Endothelial cell (in vitro differentiated cells): ENCODE data around the gene CMTM7. TPM values are rescaled to one million over a fixed set of nuclear protein-coding genes. Genes with fewer than 3 reads are reported as not detected.

Experiments used
- DNase-seq: peaks from one replicate; pipeline ENCODE4 v3.0.0; 2021; ENCODE audit warnings: low spot score
- H3K27ac Mint-ChIP-seq: one replicate; pipeline ENCODE4 v1.8.0; 2021; ENCODE audit warnings: mixed read lengths, inconsistent platforms; ENCODE audit not compliant: unreplicated experiment
- H3K27me3 Mint-ChIP-seq: one replicate; pipeline ENCODE4 v1.8.0; 2021; ENCODE audit warnings: mild to moderate bottlenecking, moderate library complexity, mixed read lengths, inconsistent platforms; ENCODE audit not compliant: unreplicated experiment
- H3K36me3 Mint-ChIP-seq: one replicate; pipeline ENCODE4 v1.8.0; 2021; ENCODE audit warnings: mild to moderate bottlenecking, low read depth, mixed read lengths, inconsistent platforms; ENCODE audit not compliant: unreplicated experiment
- H3K4me1 Mint-ChIP-seq: one replicate; pipeline ENCODE4 v1.8.0; 2021; ENCODE audit warnings: mild to moderate bottlenecking, mixed read lengths, inconsistent platforms; ENCODE audit not compliant: unreplicated experiment
- H3K4me3 Mint-ChIP-seq: one replicate; pipeline ENCODE4 v1.8.0; 2021; ENCODE audit warnings: mild to moderate bottlenecking, mixed read lengths, inconsistent platforms; ENCODE audit not compliant: unreplicated experiment
- H3K9me3 Mint-ChIP-seq: one replicate; pipeline ENCODE4 v1.8.0; 2021; ENCODE audit warnings: mixed read lengths, inconsistent platforms; ENCODE audit not compliant: unreplicated experiment
- total RNA-seq: library from RNA; stranded (reverse); fragmentation: NEBNext Ultra II Directional; extraction: Animal tissue kit (Norgen Biotek cat#: 25700); gene quantifications from one replicate; pipeline ENCODE4 v1.2.1, GENCODE V29; 2021; ENCODE audit not compliant: unreplicated experiment
- TF ChIP-seq, protein P1 (sequence below): fragments of 200-600 bp; sonication (generic); IDR thresholded peaks from one replicate; pipeline ENCODE4 v1.5.0; 2021; ENCODE audit warnings: antibody characterized with exemption; ENCODE audit not compliant: unreplicated experiment

Gene CMTM7
- total RNA-seq, 1 donor from 2014 or later, result 54.4 TPM

DNA sequence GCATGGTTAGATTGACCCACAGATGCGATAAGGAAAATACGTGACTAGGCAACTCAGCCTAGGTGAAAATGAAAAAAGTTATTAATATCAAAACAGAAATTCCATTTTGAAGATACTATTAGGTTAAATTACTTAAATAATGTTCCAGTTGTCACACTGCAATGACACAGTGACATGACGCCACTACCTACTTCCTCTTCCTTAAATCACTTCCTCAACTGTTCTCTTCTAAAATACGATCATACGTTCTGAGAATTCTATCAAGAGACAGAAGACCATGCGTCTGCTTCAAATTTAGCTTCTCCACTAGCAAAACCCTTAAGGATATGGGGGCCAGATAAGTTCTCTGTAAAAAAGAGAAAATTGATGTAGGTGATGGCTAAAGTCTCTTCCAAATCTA, 92.8 kb downstream of the CMTM7 start:
- Mint-ChIP-seq H3K36me3 (peaks cover 33% of the 10 kb centered on the region), H3K4me3 (no peak overlapping the region)

DNA sequence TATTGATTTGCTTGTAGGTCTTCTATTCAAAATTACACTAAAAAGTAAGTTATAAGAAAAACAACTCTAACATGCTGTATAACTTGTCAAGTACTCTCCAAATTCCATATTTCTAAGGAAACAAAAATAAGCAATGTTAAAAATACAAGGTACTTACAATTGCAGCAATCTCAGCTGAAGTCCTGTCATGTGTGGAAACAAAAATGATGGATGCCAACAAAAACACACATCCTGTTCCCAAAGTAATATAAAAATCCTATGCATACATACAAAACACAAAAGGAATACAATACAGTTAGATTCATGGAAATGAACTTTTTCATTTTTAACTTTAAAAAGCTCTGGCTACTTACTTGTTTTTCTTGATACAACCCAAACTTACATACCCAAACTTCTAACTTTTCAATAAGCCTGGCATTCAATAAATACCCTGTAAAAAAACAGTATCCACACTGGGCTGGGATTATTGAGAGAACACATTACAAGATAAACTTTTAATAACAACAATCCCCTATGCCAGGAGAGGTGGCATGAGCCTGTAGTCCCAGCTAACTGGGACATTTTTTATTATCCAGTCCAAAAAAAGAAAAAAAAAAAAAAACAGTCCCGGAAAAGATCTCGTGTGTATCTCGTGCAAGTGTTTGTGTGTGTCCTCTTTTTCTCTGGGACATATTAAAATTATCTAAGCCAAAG, 96.3 kb downstream of the CMTM7 start:
- TF ChIP-seq, protein P1, sequence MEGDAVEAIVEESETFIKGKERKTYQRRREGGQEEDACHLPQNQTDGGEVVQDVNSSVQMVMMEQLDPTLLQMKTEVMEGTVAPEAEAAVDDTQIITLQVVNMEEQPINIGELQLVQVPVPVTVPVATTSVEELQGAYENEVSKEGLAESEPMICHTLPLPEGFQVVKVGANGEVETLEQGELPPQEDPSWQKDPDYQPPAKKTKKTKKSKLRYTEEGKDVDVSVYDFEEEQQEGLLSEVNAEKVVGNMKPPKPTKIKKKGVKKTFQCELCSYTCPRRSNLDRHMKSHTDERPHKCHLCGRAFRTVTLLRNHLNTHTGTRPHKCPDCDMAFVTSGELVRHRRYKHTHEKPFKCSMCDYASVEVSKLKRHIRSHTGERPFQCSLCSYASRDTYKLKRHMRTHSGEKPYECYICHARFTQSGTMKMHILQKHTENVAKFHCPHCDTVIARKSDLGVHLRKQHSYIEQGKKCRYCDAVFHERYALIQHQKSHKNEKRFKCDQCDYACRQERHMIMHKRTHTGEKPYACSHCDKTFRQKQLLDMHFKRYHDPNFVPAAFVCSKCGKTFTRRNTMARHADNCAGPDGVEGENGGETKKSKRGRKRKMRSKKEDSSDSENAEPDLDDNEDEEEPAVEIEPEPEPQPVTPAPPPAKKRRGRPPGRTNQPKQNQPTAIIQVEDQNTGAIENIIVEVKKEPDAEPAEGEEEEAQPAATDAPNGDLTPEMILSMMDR, result no peak
- Mint-ChIP-seq H3K9me3 (no peaks in the 10 kb centered on the region), H3K27ac (no peak overlapping the region), H3K4me1 (peaks cover 6% of the 10 kb centered on the region), H3K4me3 (no peak overlapping the region), H3K36me3 (peaks cover 19% of the 10 kb centered on the region), H3K27me3 (no peaks in the 10 kb centered on the region)
- DNase-seq, result no peak

More for the DNA sequence above, 92.8 kb downstream of the CMTM7 start:
- Mint-ChIP-seq H3K9me3 (no peaks in the 10 kb centered on the region), H3K4me1 (peaks cover 6% of the 10 kb centered on the region), H3K27ac (no peak overlapping the region), H3K27me3 (no peaks in the 10 kb centered on the region)
- TF ChIP-seq, protein P1, result no peak
- no peak for DNase-seq

GRCh38 chr3:32488474-32489008, 96.9 kb downstream of the CMTM7 start:
- no peak for DNase-seq
- H3K9me3 Mint-ChIP-seq, result no peaks in the 10 kb centered on the region
- peaks cover 19% of the 10 kb centered on the region for H3K36me3 Mint-ChIP-seq
- no peak overlapping the region for H3K4me3 Mint-ChIP-seq
- TF ChIP-seq, protein P1, result no peak
- peaks cover 6% of the 10 kb centered on the region for H3K4me1 Mint-ChIP-seq
- H3K27ac Mint-ChIP-seq, result no peak overlapping the region
- H3K27me3 Mint-ChIP-seq, result no peaks in the 10 kb centered on the region

GRCh38 chr3:32492684-32493436, 101.2 kb downstream of the CMTM7 start:
- H3K27ac Mint-ChIP-seq, result no peak overlapping the region
- peaks cover 1% of the 10 kb centered on the region for H3K27me3 Mint-ChIP-seq
- peaks cover 17% of the 10 kb centered on the region for H3K4me1 Mint-ChIP-seq
- DNase-seq, result no peak
- no peak overlapping the region for H3K4me3 Mint-ChIP-seq
- peaks cover 13% of the 10 kb centered on the region for H3K36me3 Mint-ChIP-seq
- TF ChIP-seq, protein P1, result no peak
- no peaks in the 10 kb centered on the region for H3K9me3 Mint-ChIP-seq
